IMR-90 (cell line): Measurements from ENCODE around the gene TMEM259. TPM values are rescaled to one million over a fixed set of nuclear protein-coding genes. Genes with fewer than 3 reads are reported as not detected.
A peak's percentile ranks its signal among the peaks of the same experiment; 100 is the strongest.

ENCODE experiments used
- ATAC-seq: fragments of 200-7000 bp; cut with Tn5 transposase; 2 replicates; pipeline ENCODE4 v1.9.1; 2020; ENCODE audit warnings: low read depth, mild to moderate bottlenecking, moderate library complexity
- BruUV-seq: library from RNA; stranded (reverse); fragments of 400-500 nt; replicated peaks from 2 replicates; lab custom pipeline; 2021; lab: Mats Ljungman, UMichigan
- CTCF ChIA-PET: fragments of 300-600 bp; formaldehyde crosslinking; extraction: SDS; loops from one replicate; lab custom pipeline; 2021; ENCODE audit warnings: antibody characterized with exemption; lab: Yijun Ruan, JAX
- POLR2A ChIA-PET: fragments of 300-600 bp; sonication (Branson Sonifier 250); formaldehyde crosslinking; loops from one replicate; lab custom pipeline; 2022; ENCODE audit warnings: antibody characterized with exemption; ENCODE audit not compliant: unreplicated experiment; lab: Charles Lee
- DNase-seq: peaks from one replicate; pipeline ENCODE4 v3.0.0; 2013
- H2AFZ ChIP-seq: replicated peaks from 2 replicates; pipeline ENCODE3; 2013; ENCODE audit warnings: low read length, mild to moderate bottlenecking; ENCODE audit not compliant: poor library complexity
- H2AK5ac ChIP-seq: 2 replicates; pipeline ENCODE4 v1.6.1; 2013; ENCODE audit warnings: low read depth, low read length, inconsistent platforms
- H2AK9ac ChIP-seq: replicated peaks from 2 replicates; pipeline ENCODE3; 2013; ENCODE audit warnings: mild to moderate bottlenecking, low read depth, low read length, moderate library complexity; ENCODE audit not compliant: poor library complexity
- H2BK120ac ChIP-seq: 2 replicates; pipeline ENCODE4 v1.6.1; 2013; ENCODE audit warnings: low read depth, low read length, inconsistent platforms
- H2BK15ac ChIP-seq: 3 replicates; pipeline ENCODE4 v1.6.1; 2013; ENCODE audit warnings: low read depth, low read length, inconsistent platforms
- H2BK20ac ChIP-seq: 2 replicates; pipeline ENCODE4 v1.6.1; 2013; ENCODE audit warnings: low read depth, mild to moderate bottlenecking, inconsistent platforms, low read length, moderate library complexity
- H2BK5ac ChIP-seq: 2 replicates; pipeline ENCODE4 v1.6.1; 2013; ENCODE audit warnings: mild to moderate bottlenecking, low read depth, low read length, inconsistent platforms; ENCODE audit not compliant: poor library complexity, severe bottlenecking
- H3K14ac ChIP-seq: replicated peaks from 2 replicates; pipeline ENCODE4 v1.6.1; 2013; ENCODE audit warnings: low read depth, low read length, inconsistent platforms
- H3K18ac ChIP-seq: 2 replicates; pipeline ENCODE4 v1.6.1; 2013; ENCODE audit warnings: low read depth, low read length, control low read depth
- H3K23ac ChIP-seq: 2 replicates; pipeline ENCODE4 v1.6.1; 2013; ENCODE audit warnings: low read depth, low read length, inconsistent platforms
- H3K27ac ChIP-seq: 2 replicates; pipeline ENCODE4 v1.5.1; 2013; ENCODE audit warnings: mild to moderate bottlenecking, control low read depth, low read length; ENCODE audit not compliant: insufficient read depth
- H3K27me3 ChIP-seq: 2 replicates; pipeline ENCODE4 v1.6.1; 2013; ENCODE audit warnings: low read length; ENCODE audit not compliant: control insufficient read depth, insufficient read depth
- H3K36me3 ChIP-seq: 2 replicates; pipeline ENCODE4 v1.6.1; 2013; ENCODE audit warnings: low read length, mixed read lengths; ENCODE audit not compliant: control insufficient read depth, insufficient read depth
- H3K4ac ChIP-seq: 2 replicates; pipeline ENCODE4 v1.6.1; 2013; ENCODE audit warnings: low read depth, low read length, inconsistent platforms
- H3K4me1 ChIP-seq: 2 replicates; pipeline ENCODE4 v1.6.1; 2013; ENCODE audit warnings: low read length, mixed read lengths; ENCODE audit not compliant: control insufficient read depth, insufficient read depth
- H3K4me2 ChIP-seq: 2 replicates; pipeline ENCODE4 v1.6.1; 2013; ENCODE audit warnings: low read depth, mild to moderate bottlenecking, control low read depth, low read length, moderate library complexity
- H3K4me3 ChIP-seq: 2 replicates; pipeline ENCODE4 v1.5.1; 2013; ENCODE audit warnings: low read depth, mild to moderate bottlenecking, control low read depth, low read length, moderate library complexity; ENCODE audit not compliant: insufficient read depth
- H3K56ac ChIP-seq: 2 replicates; pipeline ENCODE4 v1.6.1; 2013; ENCODE audit warnings: low read length, inconsistent platforms; ENCODE audit not compliant: insufficient read depth; ENCODE audit errors: extremely low read depth
- H3K79me1 ChIP-seq, 2 experiments: 2 replicates each; pipeline ENCODE4 v1.6.1; 2013; ENCODE audit warnings: low read length in 2 of 2, inconsistent platforms in 1 of 2, low read depth in 1 of 2
- H3K9ac ChIP-seq: 2 replicates; pipeline ENCODE4 v1.6.1; 2013; ENCODE audit warnings: low read depth, low read length, control low read depth
- H3K9me1 ChIP-seq: 2 replicates; pipeline ENCODE4 v1.6.1; 2013; ENCODE audit warnings: low read length, inconsistent platforms; ENCODE audit not compliant: insufficient read depth
- H3K9me3 ChIP-seq: 2 replicates; pipeline ENCODE4 v1.6.1; 2013; ENCODE audit warnings: low read length; ENCODE audit not compliant: control insufficient read depth, insufficient read depth
- H4K20me1 ChIP-seq: 2 replicates; pipeline ENCODE4 v1.6.1; 2013; ENCODE audit warnings: low read length, inconsistent platforms; ENCODE audit not compliant: insufficient read depth
- H4K5ac ChIP-seq: 2 replicates; pipeline ENCODE4 v1.6.1; 2013; ENCODE audit warnings: mild to moderate bottlenecking, low read depth, low read length, control low read depth
- H4K8ac ChIP-seq, 2 experiments: 2 replicates each; pipeline ENCODE4 v1.6.1; 2013; ENCODE audit warnings: low read depth in 2 of 2, low read length in 2 of 2, control low read depth in 1 of 2, inconsistent platforms in 1 of 2
- H4K91ac ChIP-seq: 2 replicates; pipeline ENCODE4 v1.6.1; 2013; ENCODE audit warnings: low read depth, low read length, inconsistent platforms; ENCODE audit not compliant: insufficient read depth
- CEBPB ChIP-seq: IDR thresholded peaks from 2 replicates; pipeline ENCODE4 v1.6.1; 2012; ENCODE audit warnings: low read depth, low read length, improper control_type of control experiment
- CHD1 ChIP-seq: IDR thresholded peaks from 2 replicates; pipeline ENCODE4 v1.6.1; 2012; ENCODE audit warnings: low read depth, low read length, improper control_type of control experiment
- CTCF ChIP-seq: conservative IDR thresholded peaks from 2 replicates; pipeline ENCODE4 v1.5.1; 2012; ENCODE audit warnings: mild to moderate bottlenecking, low read depth, low read length, improper control_type of control experiment
- ELK1 ChIP-seq: fragments of 150-350 bp; IDR thresholded peaks from 2 replicates; pipeline ENCODE4 v1.6.1; 2016; ENCODE audit warnings: low read depth, mild to moderate bottlenecking, low read length, moderate library complexity, borderline replicate concordance
- MAZ ChIP-seq: IDR thresholded peaks from 2 replicates; pipeline ENCODE4 v1.6.1; 2012; ENCODE audit warnings: low read depth, mild to moderate bottlenecking, low read length, improper control_type of control experiment, moderate library complexity, borderline replicate concordance
- MXI1 ChIP-seq: IDR thresholded peaks from 2 replicates; pipeline ENCODE4 v1.6.1; 2012; ENCODE audit warnings: low read depth, mild to moderate bottlenecking, low read length, moderate library complexity, borderline replicate concordance
- RAD21 ChIP-seq: IDR thresholded peaks from 2 replicates; pipeline ENCODE4 v1.6.1; 2012; ENCODE audit warnings: low read length, improper control_type of control experiment
- RCOR1 ChIP-seq: IDR thresholded peaks from 2 replicates; pipeline ENCODE4 v1.6.1; 2012; ENCODE audit warnings: mild to moderate bottlenecking, low read length, improper control_type of control experiment; ENCODE audit not compliant: insufficient replicate concordance
- RFX5 ChIP-seq: IDR thresholded peaks from 2 replicates; pipeline ENCODE4 v1.8.0; 2012; ENCODE audit warnings: low read depth, mild to moderate bottlenecking, low read length, moderate library complexity
- SMC3 ChIP-seq: fragments of 150-350 bp; IDR thresholded peaks from 2 replicates; pipeline ENCODE4 v1.6.1; 2016; ENCODE audit warnings: low read depth, mild to moderate bottlenecking, antibody characterized with exemption, low read length, moderate library complexity
- USF2 ChIP-seq: fragments of 150-350 bp; IDR thresholded peaks from 2 replicates; pipeline ENCODE4 v1.6.1; 2017; ENCODE audit warnings: mild to moderate bottlenecking, antibody characterized with exemption, low read length, low read depth
- WGBS, 2 experiments: methylation state at CpG; one replicate each; pipeline versions ENCODE4 v1.1.5 to v1.1.7; 2013; ENCODE audit warnings: missing lambda C conversion rate in 2 of 2; ENCODE audit not compliant: insufficient read length in 1 of 2; ENCODE audit errors: extremely low coverage in 2 of 2; 5-methylcytosine and 5-hydroxymethylcytosine counted together
- dilution Hi-C: fragments of 300-500 bp; cut with HindIII; formaldehyde crosslinking; loops from one replicate; pipeline ENCODE4 v1.14.3; 2018; ENCODE audit warnings: low sequenced_read_pairs; ENCODE audit not compliant: unreplicated experiment
- in situ Hi-C: fragments of 300-500 bp; cut with MboI; formaldehyde crosslinking; loops from 3 replicates; pipeline ENCODE4 v1.14.3; 2019; ENCODE audit warnings: low sequenced_read_pairs, inconsistent platforms, mixed read lengths
- intact Hi-C: fragments of 100-400 bp; cut with micrococcal nuclease; formaldehyde crosslinking; loops from 2 replicates; pipeline ENCODE4 v1.10.0; 2022
- polyA plus RNA-seq, 3 experiments: library from polyadenylated mRNA; depleted of rRNA; stranded (reverse); fragments of >200 nt; gene quantifications; 2 replicates each; pipeline ENCODE4 v1.2.3, GENCODE V29; 2012; ENCODE audit warnings: low replicate concordance in 1 of 3
- total RNA-seq: library from RNA; depleted of rRNA; stranded (reverse); fragments of >200 nt; gene quantifications from 2 replicates; pipeline ENCODE4 v1.2.3, GENCODE V29; 2012

The TMEM259 gene
- total and polyA plus RNA-seq, 2 of the 4 experiments (the other 2 are of a cell fraction): 22.6 to 153 TPM

- in situ Hi-C loops: loop anchor here (5.0 to 10.0 kb wide), 2 partner anchors 60 to 218 kb away; no protein-coding TSS in a partner anchor
- DNase-seq: peak; percentile 31
- no TSS peak for BruUV-seq
These were observed 38.3 kb downstream of the TMEM259 start for GRCh38 chr19:982567-983170.

More at GRCh38 chr19:982567-983170, 38.3 kb downstream of the TMEM259 start:
- Histone ChIP-seq H3K56ac (no peak overlapping the region), H2BK15ac (no peak overlapping the region; the same call in 2 of the 3 replicates), H3K9ac (no peak overlapping the region), H3K27me3 (no peaks in the 10 kb centered on the region), H3K4ac (peak overlapping the region; percentile 61), H3K4me3 (peak overlapping the region; percentile 59), H2BK20ac (0 out of 2 replicates have a peak overlapping the region, but pooled peaks have one; percentile 14), H4K5ac (no peak overlapping the region), H4K91ac (0 out of 2 replicates have a peak overlapping the region, but pooled peaks have one; percentile 51), H3K27ac (peak overlapping the region; percentile 36; the same call in 1 of the 2 replicates), H2AFZ (peak overlapping the region; percentile 97), H3K18ac (no peak overlapping the region), H2BK120ac (peak overlapping the region; percentile 79), H3K9me3 (no peaks in the 10 kb centered on the region), H4K8ac (peak overlapping the region; percentile 80 to 100), H3K4me2 (peak overlapping the region; percentile 92), H2BK5ac (peak overlapping the region; percentile 70), H3K79me1 (peaks cover 5 to 37% of the 10 kb centered on the region in 2 experiments), H3K36me3 (peaks cover 13% of the 10 kb centered on the region), H2AK9ac (peak overlapping the region; percentile 70), H2AK5ac (peak overlapping the region; percentile 28; the same call in 1 of the 2 replicates), H3K14ac (no peak overlapping the region; the same call in 1 of the 2 replicates), H3K23ac (peak overlapping the region; percentile 56; the same call in 1 of the 2 replicates), H3K9me1 (0 out of 2 replicates have a peak, but pooled peaks cover 4% of the 10 kb centered on the region), H3K4me1 (peaks cover 13% of the 10 kb centered on the region), H4K20me1 (peaks cover 7% of the 10 kb centered on the region; the same call in 1 of the 2 replicates)
- ChIA-PET POLR2A (no interaction called here), CTCF (interaction anchor here (1.3 kb wide), 1 partner anchor 55 kb away, joined by 3 read pairs; no protein-coding TSS in a partner anchor)
- peak; percentile 81 for ATAC-seq
- intact Hi-C loops (loop anchor here (1.0 to 5.0 kb wide), 4 partner anchors 56 to 205 kb away; partner anchors contain the start of gene ARID3A), dilution Hi-C loops (no loop called here)
- WGBS, 2 experiments: 1% methylated on average over 14 of the region's 46 CpGs; no CpG with 5 or more reads in 1 of the 2 experiments
- no peak for TF ChIP-seq RFX5
- no peak for TF ChIP-seq MXI1
- peak; percentile 84 for TF ChIP-seq RAD21
- no peak; the same call in 1 of the 2 replicates for TF ChIP-seq MAZ
- TF ChIP-seq ELK1: no peak
- TF ChIP-seq RCOR1: no peak
- TF ChIP-seq USF2: no peak
- no peak for TF ChIP-seq CEBPB
- TF ChIP-seq CHD1: no peak
- TF ChIP-seq CTCF: peak; percentile 86
- peak; percentile 92 for TF ChIP-seq SMC3
